Loucy (cell line): ENCODE measurements around the gene INSIG2.

Source experiments
- H2AFZ ChIP-seq: fragments of 200-600 bp; sonication (generic); 2 replicates; pipeline ENCODE4 v1.6.0; 2016; ENCODE audit warnings: antibody characterized with exemption, mild to moderate bottlenecking, low read length, moderate library complexity
- H3F3A ChIP-seq: fragments of 200-600 bp; 2 replicates; pipeline ENCODE4 v1.6.0; 2016; ENCODE audit warnings: antibody characterized with exemption, low read depth, mild to moderate bottlenecking
- H3K27me3 ChIP-seq: fragments of 200-600 bp; sonication (generic); 2 replicates; pipeline ENCODE4 v1.6.1; 2014; ENCODE audit warnings: low read length, mild to moderate bottlenecking; ENCODE audit not compliant: insufficient read depth, poor library complexity, severe bottlenecking
- H3K36me3 ChIP-seq: fragments of 200-600 bp; sonication (generic); 2 replicates; pipeline ENCODE4 v1.6.1; 2016; ENCODE audit warnings: low read length; ENCODE audit not compliant: insufficient read depth
- H3K4me1 ChIP-seq: fragments of 200-600 bp; sonication (generic); 2 replicates; pipeline ENCODE4 v1.5.1; 2014; ENCODE audit warnings: low read length, mild to moderate bottlenecking; ENCODE audit not compliant: insufficient read depth, poor library complexity, severe bottlenecking
- H3K4me2 ChIP-seq: fragments of 200-600 bp; sonication (generic); 2 replicates; pipeline ENCODE4 v1.6.0; 2014; ENCODE audit warnings: antibody characterized with exemption, low read length, low read depth, mild to moderate bottlenecking; ENCODE audit not compliant: poor library complexity, severe bottlenecking
- H3K4me3 ChIP-seq: fragments of 200-600 bp; sonication (generic); 2 replicates; pipeline ENCODE4 v1.5.1; 2014; ENCODE audit warnings: low read length, mild to moderate bottlenecking, mixed read lengths; ENCODE audit not compliant: poor library complexity, severe bottlenecking
- H3K79me2 ChIP-seq: fragments of 200-600 bp; sonication (generic); 2 replicates; pipeline ENCODE4 v1.6.1; 2014; ENCODE audit warnings: low read length; ENCODE audit not compliant: insufficient read depth
- H3K9ac ChIP-seq: fragments of 200-600 bp; sonication (generic); 2 replicates; pipeline ENCODE4 v1.6.0; 2014; ENCODE audit warnings: mild to moderate bottlenecking, low read depth, low read length, moderate library complexity; ENCODE audit not compliant: poor library complexity, severe bottlenecking
- H3K9me2 ChIP-seq: fragments of 200-600 bp; sonication (generic); replicated peaks from 2 replicates; pipeline ENCODE4 v1.6.1; 2016; ENCODE audit warnings: low read depth, low read length, mixed read lengths
- H3K9me3 ChIP-seq: fragments of 200-600 bp; sonication (generic); 2 replicates; pipeline ENCODE4 v1.6.1; 2014; ENCODE audit warnings: mild to moderate bottlenecking, antibody characterized with exemption, low read length, low read depth; ENCODE audit not compliant: insufficient read depth
- H4K20me1 ChIP-seq: fragments of 200-600 bp; sonication (generic); 2 replicates; pipeline ENCODE4 v1.6.0; 2014; ENCODE audit warnings: antibody characterized with exemption, low read length, mild to moderate bottlenecking; ENCODE audit not compliant: insufficient read depth, poor library complexity, severe bottlenecking
- CTCF ChIP-seq: fragments of 200-600 bp; sonication (generic); conservative IDR thresholded peaks from 2 replicates; pipeline ENCODE4 v1.5.1; 2014; ENCODE audit warnings: mild to moderate bottlenecking, antibody characterized with exemption, low read length
- EZH2phosphoT487 ChIP-seq: fragments of 200-600 bp; IDR thresholded peaks from 2 replicates; pipeline ENCODE4 v1.6.1; 2018; ENCODE audit warnings: antibody characterized with exemption, mild to moderate bottlenecking, moderate library complexity, borderline replicate concordance

INSIG2 gene

GRCh38 chr2:118151831-118152230 is 63.6 kb downstream of the INSIG2 start:
- Histone ChIP-seq H3K27me3 (no peaks in the 10 kb centered on the region), H3K4me3 (no peak overlapping the region), H3F3A (no peaks in the 10 kb centered on the region), H3K9me2 (no peaks in the 10 kb centered on the region), H3K4me1 (no peaks in the 10 kb centered on the region), H3K9me3 (peaks cover 5% of the 10 kb centered on the region; the same call in 1 of the 2 replicates), H4K20me1 (no peaks in the 10 kb centered on the region), H2AFZ (no peak overlapping the region), H3K4me2 (no peak overlapping the region), H3K79me2 (no peaks in the 10 kb centered on the region), H3K36me3 (no peaks in the 10 kb centered on the region), H3K9ac (no peak overlapping the region)
- TF ChIP-seq CTCF (no peak), EZH2phosphoT487 (no peak)

GRCh38 chr2:118153433-118153832 is 65.2 kb downstream of the INSIG2 start:
- Histone ChIP-seq H3K9ac (no peak overlapping the region), H3K9me2 (no peaks in the 10 kb centered on the region), H3K4me3 (no peak overlapping the region), H3F3A (no peaks in the 10 kb centered on the region), H3K4me1 (no peaks in the 10 kb centered on the region), H3K4me2 (no peak overlapping the region), H3K9me3 (peaks cover 5% of the 10 kb centered on the region; the same call in 1 of the 2 replicates), H3K27me3 (no peaks in the 10 kb centered on the region), H4K20me1 (no peaks in the 10 kb centered on the region), H2AFZ (no peak overlapping the region), H3K36me3 (no peaks in the 10 kb centered on the region), H3K79me2 (no peaks in the 10 kb centered on the region)
- TF ChIP-seq CTCF, result no peak
- no peak for TF ChIP-seq EZH2phosphoT487

GRCh38 chr2:118154176-118154575 is 65.9 kb downstream of the INSIG2 start:
- Histone ChIP-seq H3K4me3 (no peak overlapping the region), H3K4me1 (no peaks in the 10 kb centered on the region), H4K20me1 (no peaks in the 10 kb centered on the region), H3F3A (no peaks in the 10 kb centered on the region), H3K79me2 (no peaks in the 10 kb centered on the region), H3K4me2 (no peak overlapping the region), H3K9me3 (peaks cover 5% of the 10 kb centered on the region; the same call in 1 of the 2 replicates), H2AFZ (no peak overlapping the region), H3K27me3 (no peaks in the 10 kb centered on the region), H3K36me3 (no peaks in the 10 kb centered on the region), H3K9ac (no peak overlapping the region), H3K9me2 (no peaks in the 10 kb centered on the region)
- TF ChIP-seq CTCF (no peak), EZH2phosphoT487 (no peak)
